ENCODE data around the gene TMEM179. TPM values are rescaled to one million over a fixed set of nuclear protein-coding genes. Genes with fewer than 3 reads are reported as not detected.

TMEM179 gene
- total and polyA plus RNA-seq, 2 of the 13 experiments (the other 11 are each of a cell fraction or from before 2014, with no cell fraction given) = not detected

GRCh38 chr14:104639885-104640548 lies 35.4 kb upstream of the TMEM179 start (continued):
- TF ChIP-seq REST (IDR thresholded peaks at IDR 0.05; ENCODE audit: borderline replicate concordance in 1 of 2, low read depth in 1 of 2, low read length in 2 of 2) = no peak
- no peak for TF ChIP-seq ARID5B (CRISPR knock-in tag; IDR thresholded peaks at IDR 0.05)
- peak; percentile 95 for TF ChIP-seq STAG1 (CRISPR knock-in tag; IDR thresholded peaks at IDR 0.05)
- no peak for TF ChIP-seq TOE1 (CRISPR knock-in tag; IDR thresholded peaks at IDR 0.05)
- TF ChIP-seq RAD51 (IDR thresholded peaks at IDR 0.05; ENCODE audit: borderline replicate concordance) = no peak
- no peak for TF ChIP-seq ZFP41 (CRISPR knock-in tag; IDR thresholded peaks at IDR 0.05; ENCODE audit: borderline replicate concordance)
- no peak for TF ChIP-seq ARNT (IDR thresholded peaks at IDR 0.05)
- TF ChIP-seq RXRB (CRISPR knock-in tag; IDR thresholded peaks at IDR 0.05; ENCODE audit: borderline replicate concordance) = 0 out of 2 replicates have a peak, but pooled peaks have one; percentile 27
- no peak for TF ChIP-seq ZNF644 (CRISPR knock-in tag; IDR thresholded peaks at IDR 0.05; ENCODE audit: low read depth)
- peak; percentile 21 for TF ChIP-seq TEAD3 (CRISPR knock-in tag; optimal IDR thresholded peaks at IDR 0.05; ENCODE audit: borderline replicate concordance)
- no peak for TF ChIP-seq MAX (IDR thresholded peaks at IDR 0.05)
- TF ChIP-seq ZNF746 (CRISPR knock-in tag; IDR thresholded peaks at IDR 0.05) = no peak
- TF ChIP-seq ISL2 (CRISPR knock-in tag; IDR thresholded peaks at IDR 0.05) = no peak; the same call in 1 of the 2 replicates
- TF ChIP-seq CREB1 (IDR thresholded peaks at IDR 0.05) = no peak
- no peak for TF ChIP-seq CREB1 (CRISPR knock-in tag; IDR thresholded peaks at IDR 0.05)
- TF ChIP-seq ZNF850 (CRISPR knock-in tag; conservative IDR thresholded peaks at IDR 0.05) = no peak
- TF ChIP-seq ZNF563 (CRISPR knock-in tag; IDR thresholded peaks at IDR 0.05) = no peak
- TF ChIP-seq FOXK1 (CRISPR knock-in tag; IDR thresholded peaks at IDR 0.05; ENCODE audit: borderline replicate concordance, low read depth) = no peak
- no peak for TF ChIP-seq ZEB1 (IDR thresholded peaks at IDR 0.05; ENCODE audit: insufficient replicate concordance, low read depth)
- TF ChIP-seq ZNF598 (CRISPR knock-in tag; IDR thresholded peaks at IDR 0.05; ENCODE audit: borderline replicate concordance) = no peak
- TF ChIP-seq ZMYM3 (CRISPR knock-in tag; IDR thresholded peaks at IDR 0.05) = peak; percentile 45; the same call in 1 of the 2 replicates
- TF ChIP-seq HNRNPK (IDR thresholded peaks at IDR 0.05; ENCODE audit: low read depth, low read length, poor library complexity, severe bottlenecking) = no peak
- TF ChIP-seq HMG20A (CRISPR knock-in tag; IDR thresholded peaks at IDR 0.05; ENCODE audit: borderline replicate concordance) = no peak
- no peak for TF ChIP-seq ZNF841 (CRISPR knock-in tag; IDR thresholded peaks at IDR 0.05; ENCODE audit: borderline replicate concordance)
- no peak for TF ChIP-seq YEATS4 (CRISPR knock-in tag; IDR thresholded peaks at IDR 0.05; ENCODE audit: borderline replicate concordance)
- TF ChIP-seq KMT2A (CRISPR knock-in tag; IDR thresholded peaks at IDR 0.05) = no peak

Data from HepG2 (cell line).